Measurements from ENCODE around the gene CDH6.

CDH6 gene

DNA sequence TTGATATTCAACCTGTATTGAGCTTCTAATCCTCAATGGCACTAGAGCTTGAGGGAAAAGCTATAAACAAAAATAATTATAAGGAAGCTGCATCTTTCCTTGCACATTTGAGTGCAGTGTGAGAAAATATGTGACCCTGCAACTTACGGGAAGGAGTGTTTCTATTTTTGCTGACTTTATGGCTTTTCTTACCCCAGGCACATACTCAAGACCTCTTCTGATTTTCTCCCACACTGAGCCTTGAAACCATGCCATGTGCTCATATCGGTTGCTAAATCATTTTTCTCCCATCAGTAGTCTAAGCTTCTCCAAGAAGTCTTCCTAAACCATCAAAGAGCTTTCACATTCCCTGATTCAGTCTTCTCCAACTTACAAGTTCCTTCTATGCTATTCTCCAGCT, 91.5 kb downstream of the CDH6 start:
- Histone ChIP-seq H3K27ac (ENCODE audit: low read depth, low read length) (no peak overlapping the region), H3K4me2 (ENCODE audit: low read depth, low read length, poor library complexity, severe bottlenecking) (no peak overlapping the region), H4K20me1 (ENCODE audit: low read depth, low read length) (no peaks in the 10 kb centered on the region), H3K36me3 (ENCODE audit: low read length) (no peaks in the 10 kb centered on the region), H2AFZ (ENCODE audit: low read depth, low read length, severe bottlenecking) (no peak overlapping the region), H3K4me3 (ENCODE audit: insufficient read depth, low read length, poor library complexity, severe bottlenecking) (no peak overlapping the region), H3K79me2 (ENCODE audit: insufficient read depth, low read length) (no peaks in the 10 kb centered on the region), H3K27me3 (ENCODE audit: low read length) (no peaks in the 10 kb centered on the region), H3K9ac (ENCODE audit: low read length) (no peak overlapping the region), H3K9me3 (ENCODE audit: insufficient read depth, low read length) (no peaks in the 10 kb centered on the region), H3K9me2 (replicated peaks; ENCODE audit: insufficient read depth, low read length) (no peaks in the 10 kb centered on the region), H3F3A (ENCODE audit: insufficient read depth) (no peaks in the 10 kb centered on the region)
- no peak for TF ChIP-seq EZH2phosphoT487 (conservative IDR thresholded peaks at IDR 0.05; ENCODE audit: low read length)
- TF ChIP-seq, protein P1, sequence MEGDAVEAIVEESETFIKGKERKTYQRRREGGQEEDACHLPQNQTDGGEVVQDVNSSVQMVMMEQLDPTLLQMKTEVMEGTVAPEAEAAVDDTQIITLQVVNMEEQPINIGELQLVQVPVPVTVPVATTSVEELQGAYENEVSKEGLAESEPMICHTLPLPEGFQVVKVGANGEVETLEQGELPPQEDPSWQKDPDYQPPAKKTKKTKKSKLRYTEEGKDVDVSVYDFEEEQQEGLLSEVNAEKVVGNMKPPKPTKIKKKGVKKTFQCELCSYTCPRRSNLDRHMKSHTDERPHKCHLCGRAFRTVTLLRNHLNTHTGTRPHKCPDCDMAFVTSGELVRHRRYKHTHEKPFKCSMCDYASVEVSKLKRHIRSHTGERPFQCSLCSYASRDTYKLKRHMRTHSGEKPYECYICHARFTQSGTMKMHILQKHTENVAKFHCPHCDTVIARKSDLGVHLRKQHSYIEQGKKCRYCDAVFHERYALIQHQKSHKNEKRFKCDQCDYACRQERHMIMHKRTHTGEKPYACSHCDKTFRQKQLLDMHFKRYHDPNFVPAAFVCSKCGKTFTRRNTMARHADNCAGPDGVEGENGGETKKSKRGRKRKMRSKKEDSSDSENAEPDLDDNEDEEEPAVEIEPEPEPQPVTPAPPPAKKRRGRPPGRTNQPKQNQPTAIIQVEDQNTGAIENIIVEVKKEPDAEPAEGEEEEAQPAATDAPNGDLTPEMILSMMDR (IDR thresholded peaks at IDR 0.05; ENCODE audit: insufficient read depth, low read length, poor library complexity, severe bottlenecking), result no peak

DNA sequence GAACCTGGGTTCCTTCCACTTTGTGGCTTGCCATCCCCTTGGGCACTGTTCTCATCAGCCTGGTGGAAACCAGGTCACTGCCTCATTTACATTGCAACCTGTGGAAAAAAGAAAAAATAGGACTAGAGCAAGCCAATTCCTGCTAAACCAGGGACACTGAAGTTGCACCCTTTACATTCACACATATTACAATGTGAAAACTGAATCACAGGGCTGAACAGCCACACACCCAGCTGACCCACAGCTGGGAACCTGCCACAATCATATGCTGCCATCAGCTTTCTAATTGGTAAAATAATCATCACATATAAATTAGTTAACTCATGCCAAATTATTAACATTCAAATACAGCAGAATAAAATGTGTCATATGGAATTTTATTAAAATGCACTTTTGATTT, 94.5 kb downstream of the CDH6 start:
- Histone ChIP-seq H3K27ac (ENCODE audit: low read depth, low read length) (no peak overlapping the region), H3K9ac (ENCODE audit: low read length) (no peak overlapping the region), H3K4me3 (ENCODE audit: insufficient read depth, low read length, poor library complexity, severe bottlenecking) (no peak overlapping the region), H3K79me2 (ENCODE audit: insufficient read depth, low read length) (no peaks in the 10 kb centered on the region), H2AFZ (ENCODE audit: low read depth, low read length, severe bottlenecking) (no peak overlapping the region), H3K9me2 (replicated peaks; ENCODE audit: insufficient read depth, low read length) (no peaks in the 10 kb centered on the region), H3K27me3 (ENCODE audit: low read length) (no peaks in the 10 kb centered on the region), H3K9me3 (ENCODE audit: insufficient read depth, low read length) (no peaks in the 10 kb centered on the region), H4K20me1 (ENCODE audit: low read depth, low read length) (no peaks in the 10 kb centered on the region), H3K4me2 (ENCODE audit: low read depth, low read length, poor library complexity, severe bottlenecking) (no peak overlapping the region), H3F3A (ENCODE audit: insufficient read depth) (no peaks in the 10 kb centered on the region), H3K36me3 (ENCODE audit: low read length) (no peaks in the 10 kb centered on the region)
- TF ChIP-seq, protein P1 (IDR thresholded peaks at IDR 0.05; ENCODE audit: insufficient read depth, low read length, poor library complexity, severe bottlenecking), result no peak
- TF ChIP-seq EZH2phosphoT487 (conservative IDR thresholded peaks at IDR 0.05; ENCODE audit: low read length), result no peak

DNA sequence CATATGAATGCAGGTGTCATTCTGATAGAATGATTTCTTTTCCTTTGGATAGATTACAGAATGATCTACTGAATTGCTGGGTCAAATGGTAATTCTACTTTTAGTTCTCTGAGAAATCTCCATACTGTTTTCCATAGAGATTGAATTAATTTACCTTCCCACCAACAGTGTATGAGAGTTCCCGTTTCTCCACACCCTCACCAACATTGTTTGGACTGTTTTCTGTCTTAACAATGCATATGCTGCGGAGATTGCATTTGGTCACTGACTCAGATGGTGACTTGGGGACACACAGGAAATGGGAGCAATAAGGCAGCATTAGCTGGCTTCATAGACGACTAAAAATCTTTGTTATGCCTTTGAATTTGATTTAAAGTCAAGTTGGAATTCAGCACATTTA, 95.9 kb downstream of the CDH6 start:
- H3K4me3 ChIP-seq (ENCODE audit: insufficient read depth, low read length, poor library complexity, severe bottlenecking), result no peak overlapping the region
- no peaks in the 10 kb centered on the region for H3K9me3 ChIP-seq (ENCODE audit: insufficient read depth, low read length)
- H3K36me3 ChIP-seq (ENCODE audit: low read length), result no peaks in the 10 kb centered on the region
- no peaks in the 10 kb centered on the region for H3F3A ChIP-seq (ENCODE audit: insufficient read depth)
- no peaks in the 10 kb centered on the region for H3K9me2 ChIP-seq (replicated peaks; ENCODE audit: insufficient read depth, low read length)
- no peak overlapping the region for H3K9ac ChIP-seq (ENCODE audit: low read length)
- no peak overlapping the region for H3K27ac ChIP-seq (ENCODE audit: low read depth, low read length)
- H4K20me1 ChIP-seq (ENCODE audit: low read depth, low read length), result no peaks in the 10 kb centered on the region
- H3K79me2 ChIP-seq (ENCODE audit: insufficient read depth, low read length), result no peaks in the 10 kb centered on the region
- H2AFZ ChIP-seq (ENCODE audit: low read depth, low read length, severe bottlenecking), result no peak overlapping the region
- no peaks in the 10 kb centered on the region for H3K27me3 ChIP-seq (ENCODE audit: low read length)
- H3K4me2 ChIP-seq (ENCODE audit: low read depth, low read length, poor library complexity, severe bottlenecking), result no peak overlapping the region
- TF ChIP-seq, protein P1 (IDR thresholded peaks at IDR 0.05; ENCODE audit: insufficient read depth, low read length, poor library complexity, severe bottlenecking), result no peak
- no peak for TF ChIP-seq EZH2phosphoT487 (conservative IDR thresholded peaks at IDR 0.05; ENCODE audit: low read length)

All from SU-DHL-6 (cell line).